ENCODE results near the gene ZNF652. TPM values are rescaled to one million over a fixed set of nuclear protein-coding genes. Genes with fewer than 3 reads are reported as not detected.
"Not testable (repeated sequence)": the region's sequence is repeated elsewhere in the genome, so short reads cannot be mapped to it uniquely, and the experiment has no call there.

ZNF652 gene
- polyA plus RNA-seq, 1 of the 3 experiments (the other 2 are of a cell fraction), result 5.1 TPM

DNA sequence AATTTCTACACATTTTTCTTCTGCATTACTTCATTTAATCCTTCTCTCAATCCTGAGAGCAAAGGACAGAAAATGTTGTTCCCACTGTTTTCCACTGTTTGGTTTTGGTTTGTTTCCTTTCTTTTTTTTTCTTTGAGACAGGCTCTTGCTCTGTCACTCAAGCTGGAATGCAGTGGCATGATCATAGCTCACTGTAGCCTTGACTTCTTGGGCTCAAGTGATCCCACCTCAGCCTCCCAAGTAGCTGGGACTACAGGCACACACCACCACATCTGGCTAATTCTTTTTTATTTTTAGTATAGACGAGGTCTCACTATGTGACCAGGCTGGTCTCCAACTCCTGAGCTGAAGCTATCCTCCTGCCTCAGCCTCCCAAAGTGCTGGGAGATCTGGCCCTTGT is 7.0 kb upstream of the ZNF652 start:
- no peak for TF ChIP-seq FOXJ3 (CRISPR knock-in tag; IDR thresholded peaks at IDR 0.05)
- CTCF ChIA-PET, result interaction anchor here (0.6 to 2.8 kb wide), 20 partner anchors 8 to 196 kb away, joined by 3 to 21 read pairs (median 6); no protein-coding TSS in a partner anchor
- Histone ChIP-seq H4K20me1 (ENCODE audit: insufficient read depth) (no peaks in the 10 kb centered on the region), H3K27me3 (ENCODE audit: insufficient read depth) (no peaks in the 10 kb centered on the region), H3K9ac (no peak overlapping the region), H3K4me2 (no peak overlapping the region), H2AFZ (ENCODE audit: low read depth) (no peak overlapping the region), H3K27ac (ENCODE audit: low read depth in 2 of 2, low read length in 1 of 2) (no peak overlapping the region), H3K4me1 (ENCODE audit: control insufficient read depth in 1 of 2, insufficient read depth in 2 of 2, low read depth in 1 of 2, low read length in 1 of 2) (peaks cover 0 to 2% of the 10 kb centered on the region in 2 experiments; a peak in 1 of 4 replicates), H3K4me3 (ENCODE audit: low read depth in 2 of 2, low read length in 1 of 2) (no peak overlapping the region), H3K36me3 (replicated peaks in 1 of 2; ENCODE audit: control insufficient read depth in 1 of 2, insufficient read depth in 2 of 2, low read length in 1 of 2) (no peaks in the 10 kb centered on the region), H3K9me3 (no peaks in the 10 kb centered on the region), H3F3A (replicated peaks; ENCODE audit: insufficient read depth) (peaks cover 8% of the 10 kb centered on the region), H3K79me2 (ENCODE audit: insufficient read depth) (no peaks in the 10 kb centered on the region), H3K9me2 (no peaks in the 10 kb centered on the region)
- no peak for DNase-seq
- WGBS (ENCODE audit: low lambda C conversion rate), result 36% methylated on average over 1 of the region's 1 CpG
- POLR2A ChIA-PET, result no interaction called here

- no peaks in the 10 kb centered on the region for H3K9me2 ChIP-seq
- peak; percentile 57 for DNase-seq
- CTCF ChIA-PET, result interaction anchor here (0.6 to 2.5 kb wide), 11 partner anchors 9 to 190 kb away, joined by 3 to 12 read pairs (median 3); no protein-coding TSS in a partner anchor
Observed at GRCh38 chr17:49365667-49366066, 3.6 kb upstream of the ZNF652 start.

DNA sequence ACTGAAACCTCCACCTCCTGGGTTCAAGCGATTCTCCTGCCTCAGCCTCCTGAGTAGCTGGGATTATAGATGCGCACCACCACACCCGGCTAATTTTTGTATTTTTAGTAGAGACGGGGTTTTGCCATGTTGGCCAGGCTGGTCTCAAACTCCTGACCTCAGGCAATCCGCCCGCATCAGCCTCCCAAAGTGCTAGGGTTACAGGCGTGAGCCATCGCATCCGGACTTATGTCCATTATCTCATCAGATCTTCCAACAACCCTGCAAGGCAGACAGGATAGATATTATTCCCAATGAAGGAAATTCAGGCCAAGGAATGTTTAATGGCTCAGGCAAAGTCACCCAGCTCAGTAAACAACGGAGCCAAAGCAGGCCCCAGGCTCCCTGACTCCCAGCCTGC is 3.1 kb upstream of the ZNF652 start:
- POLR2A ChIA-PET, result interaction anchor here (0.6 kb wide), 1 partner anchor 230 kb away, joined by 5 read pairs; no protein-coding TSS in a partner anchor
- Histone ChIP-seq H3K4me1 (ENCODE audit: control insufficient read depth in 1 of 2, insufficient read depth in 2 of 2, low read depth in 1 of 2, low read length in 1 of 2) (peaks cover 4 to 12% of the 10 kb centered on the region in 2 experiments; a peak in 3 of 4 replicates), H3F3A (replicated peaks; ENCODE audit: insufficient read depth) (peaks cover 19% of the 10 kb centered on the region), H3K79me2 (ENCODE audit: insufficient read depth) (peaks cover 14% of the 10 kb centered on the region)
- not testable (repeated sequence) for H3K36me3 ChIP-seq (replicated peaks in 1 of 2; ENCODE audit: control insufficient read depth in 1 of 2, insufficient read depth in 2 of 2, low read length in 1 of 2); H3K9me2 ChIP-seq; DNase-seq; H2AFZ ChIP-seq (ENCODE audit: low read depth); H3K27ac ChIP-seq (ENCODE audit: low read depth in 2 of 2, low read length in 1 of 2); H3K4me3 ChIP-seq (ENCODE audit: low read depth in 2 of 2, low read length in 1 of 2); H4K20me1 ChIP-seq (ENCODE audit: insufficient read depth); H3K9ac ChIP-seq; H3K27me3 ChIP-seq (ENCODE audit: insufficient read depth); H3K9me3 ChIP-seq; H3K4me2 ChIP-seq
- CTCF ChIA-PET, result interaction anchor here (1.0 to 2.5 kb wide), 10 partner anchors 9 to 191 kb away, joined by 3 to 12 read pairs (median 4); no protein-coding TSS in a partner anchor
- WGBS (ENCODE audit: low lambda C conversion rate), result 93% methylated on average over 10 of the region's 10 CpGs

More at GRCh38 chr17:49365667-49366066, 3.6 kb upstream of the ZNF652 start:
- WGBS (ENCODE audit: low lambda C conversion rate), result 37% methylated on average over 2 of the region's 2 CpGs
- H3K9ac ChIP-seq, result no peak overlapping the region
- H3K4me2 ChIP-seq, result no peak overlapping the region
- no peak overlapping the region for H3K27ac ChIP-seq (ENCODE audit: low read depth in 2 of 2, low read length in 1 of 2)
- no peak overlapping the region for H2AFZ ChIP-seq (ENCODE audit: low read depth)
- no peaks in the 10 kb centered on the region for H3K27me3 ChIP-seq (ENCODE audit: insufficient read depth)
- H3K79me2 ChIP-seq (ENCODE audit: insufficient read depth), result peaks cover 8% of the 10 kb centered on the region
- peaks cover 2% of the 10 kb centered on the region for H4K20me1 ChIP-seq (ENCODE audit: insufficient read depth)
- POLR2A ChIA-PET, result no interaction called here
- peaks cover 17% of the 10 kb centered on the region for H3F3A ChIP-seq (replicated peaks; ENCODE audit: insufficient read depth)
- TF ChIP-seq JUND (IDR thresholded peaks at IDR 0.05) (no peak), SMC3 (IDR thresholded peaks at IDR 0.05; ENCODE audit: low read depth, low read length) (peak; percentile 30; the same call in 1 of the 2 replicates), GATA2 (CRISPR knock-in tag; IDR thresholded peaks at IDR 0.05) (no peak), CTCF (IDR thresholded peaks at IDR 0.05) (peak; percentile 37; the same call in 1 of the 2 replicates), TAF1 (IDR thresholded peaks at IDR 0.05; ENCODE audit: borderline replicate concordance, low read depth, low read length) (no peak), MAX (IDR thresholded peaks at IDR 0.05; ENCODE audit: low read depth) (no peak), FOXJ3 (CRISPR knock-in tag; IDR thresholded peaks at IDR 0.05) (no peak), ZBTB33 (IDR thresholded peaks at IDR 0.05; ENCODE audit: borderline replicate concordance, low read depth) (no peak), RAD21 (IDR thresholded peaks at IDR 0.05; ENCODE audit: low read length) (peak; percentile 36; the same call in 1 of the 2 replicates)
- no peak overlapping the region for H3K4me3 ChIP-seq (ENCODE audit: low read depth in 2 of 2, low read length in 1 of 2)
- no peaks in the 10 kb centered on the region for H3K9me3 ChIP-seq
- H3K4me1 ChIP-seq (ENCODE audit: control insufficient read depth in 1 of 2, insufficient read depth in 2 of 2, low read depth in 1 of 2, low read length in 1 of 2), result peaks cover 0 to 6% of the 10 kb centered on the region in 2 experiments; a peak in 1 of 4 replicates
- H3K36me3 ChIP-seq (replicated peaks in 1 of 2; ENCODE audit: control insufficient read depth in 1 of 2, insufficient read depth in 2 of 2, low read length in 1 of 2), result no peaks in the 10 kb centered on the region
